ENCODE measurements around the gene NISCH.

GRCh38 chr3:52433996-52434479, 21.4 kb upstream of the NISCH start:
- no peak for TF ChIP-seq CTCF (IDR thresholded peaks at IDR 0.05)
- TF ChIP-seq POLR2AphosphoS5 (IDR thresholded peaks at IDR 0.05): no peak

Data from breast epithelium (tissue), 3 donors.